Measurements from ENCODE around the gene NDUFS3. TPM values are rescaled to one million over a fixed set of nuclear protein-coding genes. Genes with fewer than 3 reads are reported as not detected.

The NDUFS3 gene
- total RNA-seq, 4 donors from 2014 or later: 55.1 to 65.4 (median 61.1) TPM

DNA sequence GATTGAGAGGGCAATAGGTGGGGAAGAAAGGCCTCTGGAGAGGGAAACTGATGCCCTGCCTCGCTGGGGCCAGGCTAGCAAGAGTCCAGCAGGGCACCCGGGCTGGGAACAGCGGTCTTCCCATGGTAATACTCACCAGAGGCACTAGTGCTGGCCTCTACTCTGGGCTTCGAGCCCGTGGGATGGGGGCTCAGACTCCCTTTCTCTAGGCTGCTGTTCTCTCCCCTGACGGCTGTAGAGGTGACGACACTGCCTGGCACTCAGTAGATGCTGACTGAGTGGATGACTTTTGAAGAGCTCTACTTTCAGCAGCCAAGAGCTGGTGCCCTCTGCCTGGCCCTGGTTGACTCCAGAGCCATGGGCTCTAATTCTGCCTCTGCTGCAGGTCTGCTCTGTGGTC is 16.2 kb downstream of the NDUFS3 start:
- H3K27me3 ChIP-seq: peaks cover 0 to 33% of the 10 kb centered on the region in 2 donors
- no peak for TF ChIP-seq CTCF (IDR thresholded peaks at IDR 0.05)
- TF ChIP-seq POLR2A (IDR thresholded peaks at IDR 0.05): no peak
- no peaks in the 10 kb centered on the region for H3K36me3 ChIP-seq
- H3K9me3 ChIP-seq: no peaks in the 10 kb centered on the region
- WGBS, 2 donors: 55 to 73% methylated on average over 7 of the region's 7 CpGs
- peaks cover 0 to 27% (median 5%) of the 10 kb centered on the region in 4 donors for H3K4me1 ChIP-seq
- no peak overlapping the region for H3K27ac ChIP-seq
- H3K4me3 ChIP-seq: no peak overlapping the region
- DNase-seq (ENCODE audit: low spot score in 2 of 2): no peak

DNA sequence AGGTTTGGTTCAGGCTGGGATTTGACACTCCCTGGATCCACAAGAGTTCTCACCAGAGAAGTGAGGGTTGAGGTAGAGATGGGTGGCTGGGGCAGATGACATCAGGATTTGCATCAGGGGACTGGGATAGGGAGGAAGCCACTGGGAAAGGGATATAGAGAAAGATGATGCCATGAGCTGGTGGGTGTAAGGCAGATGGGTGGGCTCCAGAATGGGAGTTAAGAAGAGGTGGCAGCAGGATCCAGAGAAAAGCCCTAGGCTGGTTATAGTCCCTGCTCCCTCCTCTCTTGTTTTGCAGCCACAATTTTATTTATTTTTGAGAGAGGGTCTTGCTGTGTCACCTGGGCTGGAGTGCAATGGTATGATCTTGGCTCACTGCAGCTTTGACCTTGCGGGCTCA is 17.1 kb downstream of the NDUFS3 start:
- no peak overlapping the region for H3K4me3 ChIP-seq
- DNase-seq (ENCODE audit: low spot score in 2 of 2): no peak
- TF ChIP-seq EP300 (IDR thresholded peaks at IDR 0.05) (no peak), POLR2A (IDR thresholded peaks at IDR 0.05) (no peak), CTCF (IDR thresholded peaks at IDR 0.05) (no peak)
- peaks cover 0 to 24% (median 5%) of the 10 kb centered on the region in 4 donors for H3K4me1 ChIP-seq
- no peaks in the 10 kb centered on the region for H3K9me3 ChIP-seq
- H3K36me3 ChIP-seq: no peaks in the 10 kb centered on the region
- 100% methylated on average over 1 of the region's 1 CpG for WGBS, 2 donors
- H3K27ac ChIP-seq: no peak overlapping the region
- peaks cover 0 to 33% of the 10 kb centered on the region in 2 donors for H3K27me3 ChIP-seq

DNA sequence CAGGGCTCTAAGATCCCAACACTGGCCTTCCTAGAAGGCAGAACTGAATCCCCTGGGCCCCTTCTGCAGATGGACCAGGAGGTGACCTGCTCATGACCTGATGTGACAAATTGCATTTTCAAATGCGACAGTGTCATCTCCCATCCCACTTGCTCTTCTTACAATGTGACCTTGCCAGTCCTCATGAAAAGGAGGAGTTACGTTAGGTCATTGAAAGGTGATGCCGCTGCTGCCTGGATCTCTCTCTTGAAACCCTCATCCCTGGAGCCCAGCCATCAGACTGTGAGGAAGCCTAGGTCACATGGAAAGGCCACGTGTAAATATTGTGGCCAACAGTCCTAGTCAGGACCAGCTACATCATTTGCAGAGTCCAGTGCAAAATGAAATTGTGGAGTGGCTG is 21.0 kb downstream of the NDUFS3 start:
- Histone ChIP-seq H3K27ac (no peak overlapping the region), H3K36me3 (no peaks in the 10 kb centered on the region), H3K27me3 (peaks cover 0 to 8% of the 10 kb centered on the region in 2 donors), H3K4me1 (no peaks in the 10 kb centered on the region), H3K4me3 (no peak overlapping the region), H3K9me3 (no peaks in the 10 kb centered on the region)
- no peak for TF ChIP-seq EP300 (IDR thresholded peaks at IDR 0.05)
- no peak for TF ChIP-seq POLR2A (IDR thresholded peaks at IDR 0.05)
- no peak for TF ChIP-seq CTCF (IDR thresholded peaks at IDR 0.05)
- DNase-seq (ENCODE audit: low spot score in 2 of 2): no peak
- WGBS, 2 donors: 57 to 66% methylated on average over 4 of the region's 4 CpGs

- no peak for DNase-seq (ENCODE audit: low spot score in 2 of 2)
- no peak for TF ChIP-seq POLR2A (IDR thresholded peaks at IDR 0.05)
- no peak for TF ChIP-seq CTCF (IDR thresholded peaks at IDR 0.05)
- TF ChIP-seq EP300 (IDR thresholded peaks at IDR 0.05): no peak
- Histone ChIP-seq H3K27me3 (no peaks in the 10 kb centered on the region), H3K4me3 (no peak overlapping the region), H3K4me1 (peaks cover 0 to 17% (median 4%) of the 10 kb centered on the region in 4 donors), H3K27ac (no peak overlapping the region), H3K36me3 (no peaks in the 10 kb centered on the region), H3K9me3 (no peaks in the 10 kb centered on the region)
- WGBS, 2 donors: 84 to 85% methylated on average over 4 of the region's 4 CpGs
Observed at GRCh38 chr11:47603295-47603694, 24.4 kb downstream of the NDUFS3 start.

- no peak for DNase-seq (ENCODE audit: low spot score in 2 of 2)
- Histone ChIP-seq H3K27ac (no peak overlapping the region), H3K4me1 (peaks cover 0 to 20% (median 4%) of the 10 kb centered on the region in 4 donors), H3K4me3 (no peak overlapping the region), H3K36me3 (peaks cover 0 to 14% (median 0%) of the 10 kb centered on the region in 3 donors), H3K9me3 (no peaks in the 10 kb centered on the region), H3K27me3 (no peaks in the 10 kb centered on the region)
- WGBS, 2 donors: 80 to 91% methylated on average over 3 of the region's 3 CpGs
- TF ChIP-seq CTCF (IDR thresholded peaks at IDR 0.05) (no peak), POLR2A (IDR thresholded peaks at IDR 0.05) (no peak), EP300 (IDR thresholded peaks at IDR 0.05) (no peak)
Observed at GRCh38 chr11:47605921-47606320, 27.0 kb downstream of the NDUFS3 start.
